CD4-positive, alpha-beta memory T cell (primary cell): ENCODE results near the gene RGS7. TPM values are rescaled to one million over a fixed set of nuclear protein-coding genes. Genes with fewer than 3 reads are reported as not detected.

Source experiments
- CTCF ChIA-PET: fragments of 350-600 bp; sonication (Branson Sonifier 250); formaldehyde crosslinking; loops from one replicate; lab custom pipeline; 2021; ENCODE audit warnings: inconsistent platforms; ENCODE audit not compliant: partially characterized antibody; lab: Charles Lee
- POLR2A ChIA-PET: fragments of 350-600 bp; sonication (Branson Sonifier 250); formaldehyde crosslinking; loops from one replicate; lab custom pipeline; 2021; ENCODE audit not compliant: partially characterized antibody; lab: Charles Lee
- DNase-seq, 5 donors: peaks; one replicate each; pipeline versions ENCODE4 v3.0.0 to v3.0.0-alpha.2; 2020 to 2022; ENCODE audit warnings: mixed read lengths in 1 of 5
- H3K27ac ChIP-seq: one replicate; pipeline ENCODE4 v1.7.0; 2013; ENCODE audit warnings: low read depth, low read length
- H3K27me3 ChIP-seq: 2 replicates; pipeline ENCODE4 v1.7.0; 2013; ENCODE audit warnings: mild to moderate bottlenecking, low read length, moderate library complexity; ENCODE audit not compliant: insufficient read depth
- H3K36me3 ChIP-seq: 2 replicates; pipeline ENCODE4 v1.7.0; 2013; ENCODE audit warnings: mild to moderate bottlenecking, low read length, moderate library complexity; ENCODE audit not compliant: insufficient read depth
- H3K4me1 ChIP-seq: 2 replicates; pipeline ENCODE4 v1.7.0; 2013; ENCODE audit warnings: mild to moderate bottlenecking, low read length, moderate library complexity; ENCODE audit not compliant: insufficient read depth
- H3K4me3 ChIP-seq, 2 donors: one replicate each; pipeline ENCODE4 v1.7.0; 2013; ENCODE audit warnings: low read length in 2 of 2, mild to moderate bottlenecking in 1 of 2
- H3K9me3 ChIP-seq, 2 donors: one replicate each; pipeline ENCODE4 v1.7.0; 2013; ENCODE audit warnings: low read length in 2 of 2, control low read depth in 1 of 2; ENCODE audit not compliant: control insufficient read depth in 1 of 2
- H3K27ac Mint-ChIP-seq, 7 donors: one replicate each; pipeline ENCODE4 v1.8.0; 2020 to 2021; ENCODE audit warnings: mixed read lengths in 7 of 7, mild to moderate bottlenecking in 6 of 7, inconsistent platforms in 3 of 7, moderate library complexity in 3 of 7
- H3K27me3 Mint-ChIP-seq, 2 donors: one replicate each; pipeline ENCODE4 v1.8.0; 2020 to 2021; ENCODE audit warnings: mixed read lengths in 2 of 2
- H3K36me3 Mint-ChIP-seq, 2 donors: one replicate each; pipeline ENCODE4 v1.8.0; 2020 to 2021; ENCODE audit warnings: mixed read lengths in 2 of 2, inconsistent platforms in 1 of 2, mild to moderate bottlenecking in 1 of 2
- H3K4me1 Mint-ChIP-seq, 4 donors: one replicate each; pipeline ENCODE4 v1.8.0; 2020 to 2021; ENCODE audit warnings: mixed read lengths in 4 of 4, mild to moderate bottlenecking in 1 of 4
- H3K4me3 Mint-ChIP-seq, 8 donors: one replicate each; pipeline ENCODE4 v1.8.0; 2020 to 2021; ENCODE audit warnings: mixed read lengths in 8 of 8, mild to moderate bottlenecking in 7 of 8, moderate library complexity in 6 of 8, inconsistent platforms in 3 of 8
- H3K9me3 Mint-ChIP-seq, 8 donors: one replicate each; pipeline ENCODE4 v1.8.0; 2020 to 2021; ENCODE audit warnings: mixed read lengths in 8 of 8, mild to moderate bottlenecking in 5 of 8, inconsistent platforms in 3 of 8, moderate library complexity in 1 of 8
- intact Hi-C: fragments of 100-400 bp; cut with micrococcal nuclease; formaldehyde crosslinking; loops from one replicate; pipeline ENCODE4 v1.15.1; 2023
- polyA plus RNA-seq, 2 donors: library from polyadenylated mRNA; unstranded; fragments of 300-500 nt; fragmentation: Illumina TruSeq; gene quantifications; one replicate each; pipeline ENCODE4 v1.2.3, GENCODE V29; 2021
- total RNA-seq, 2 experiments: library from RNA; stranded (reverse); gene quantifications; one replicate each; pipeline ENCODE4 v1.2.3, GENCODE V29; 2021

RGS7 gene
- total and polyA plus RNA-seq, 4 experiments from 2014 or later = not detected

GRCh38 chr1:241250465-241250864 is 106.5 kb downstream of the RGS7 start:
- Histone ChIP-seq H3K36me3 (no peaks in the 10 kb centered on the region), H3K4me3 (no peak overlapping the region), H3K27me3 (no peaks in the 10 kb centered on the region), H3K4me1 (no peaks in the 10 kb centered on the region), H3K9me3 (no peaks in the 10 kb centered on the region), H3K27ac (no peak overlapping the region)
- ChIA-PET POLR2A (no interaction called here), CTCF (no interaction called here)
- Mint-ChIP-seq H3K27me3 (no peaks in the 10 kb centered on the region), H3K4me1 (no peaks in the 10 kb centered on the region), H3K36me3 (no peaks in the 10 kb centered on the region), H3K27ac (no peak overlapping the region), H3K4me3 (no peak overlapping the region), H3K9me3 (peaks cover 3 to 35% (median 10%) of the 10 kb centered on the region in 8 donors)
- intact Hi-C loops = no loop called here
- no peak for DNase-seq

- Histone ChIP-seq H3K27me3 (no peaks in the 10 kb centered on the region), H3K9me3 (no peaks in the 10 kb centered on the region), H3K27ac (no peak overlapping the region), H3K4me3 (no peak overlapping the region), H3K4me1 (no peaks in the 10 kb centered on the region), H3K36me3 (no peaks in the 10 kb centered on the region)
- intact Hi-C loops = no loop called here
- H3K4me3 Mint-ChIP-seq = no peak overlapping the region
- H3K27ac Mint-ChIP-seq = no peak overlapping the region
- no peak for DNase-seq
- H3K4me1 Mint-ChIP-seq = no peaks in the 10 kb centered on the region
- ChIA-PET CTCF (no interaction called here), POLR2A (no interaction called here)
- H3K36me3 Mint-ChIP-seq = no peaks in the 10 kb centered on the region
- H3K27me3 Mint-ChIP-seq = no peaks in the 10 kb centered on the region
- H3K9me3 Mint-ChIP-seq = peaks cover 0 to 19% (median 4%) of the 10 kb centered on the region in 8 donors
Measured at GRCh38 chr1:241240069-241240468, 116.9 kb downstream of the RGS7 start.

- ChIA-PET CTCF (no interaction called here), POLR2A (no interaction called here)
- no peak overlapping the region for H3K4me3 Mint-ChIP-seq
- intact Hi-C loops = no loop called here
- Histone ChIP-seq H3K36me3 (no peaks in the 10 kb centered on the region), H3K4me1 (no peaks in the 10 kb centered on the region), H3K27ac (no peak overlapping the region), H3K4me3 (no peak overlapping the region), H3K9me3 (no peaks in the 10 kb centered on the region), H3K27me3 (no peaks in the 10 kb centered on the region)
- no peaks in the 10 kb centered on the region for H3K4me1 Mint-ChIP-seq
- no peak overlapping the region for H3K27ac Mint-ChIP-seq
- no peaks in the 10 kb centered on the region for H3K36me3 Mint-ChIP-seq
- H3K9me3 Mint-ChIP-seq = peaks cover 0 to 9% (median 5%) of the 10 kb centered on the region in 8 donors
- DNase-seq = no peak
- H3K27me3 Mint-ChIP-seq = no peaks in the 10 kb centered on the region
Measured at GRCh38 chr1:241237873-241238272, 119.1 kb downstream of the RGS7 start.

- no peak overlapping the region for H3K27ac ChIP-seq
- H3K27me3 ChIP-seq = no peaks in the 10 kb centered on the region
- H3K4me3 ChIP-seq = no peak overlapping the region
- no peaks in the 10 kb centered on the region for H3K27me3 Mint-ChIP-seq
- CTCF ChIA-PET = no interaction called here
- H3K36me3 Mint-ChIP-seq = no peaks in the 10 kb centered on the region
- H3K4me3 Mint-ChIP-seq = no peak overlapping the region
- no peak for DNase-seq
- H3K36me3 ChIP-seq = no peaks in the 10 kb centered on the region
- peaks cover 0 to 9% (median 5%) of the 10 kb centered on the region in 8 donors for H3K9me3 Mint-ChIP-seq
- intact Hi-C loops = no loop called here
- POLR2A ChIA-PET = no interaction called here
- H3K4me1 ChIP-seq = no peaks in the 10 kb centered on the region
- no peak overlapping the region for H3K27ac Mint-ChIP-seq
- no peaks in the 10 kb centered on the region for H3K9me3 ChIP-seq
- no peaks in the 10 kb centered on the region for H3K4me1 Mint-ChIP-seq
Measured at GRCh38 chr1:241235256-241235897, 121.6 kb downstream of the RGS7 start.

GRCh38 chr1:241229711-241230110 is 127.3 kb downstream of the RGS7 start:
- intact Hi-C loops = no loop called here
- peaks cover 0 to 9% (median 4%) of the 10 kb centered on the region in 8 donors for H3K9me3 Mint-ChIP-seq
- Histone ChIP-seq H3K36me3 (no peaks in the 10 kb centered on the region), H3K4me3 (no peak overlapping the region), H3K27ac (no peak overlapping the region), H3K27me3 (no peaks in the 10 kb centered on the region), H3K4me1 (no peaks in the 10 kb centered on the region), H3K9me3 (no peaks in the 10 kb centered on the region)
- H3K4me1 Mint-ChIP-seq = no peaks in the 10 kb centered on the region
- POLR2A ChIA-PET = no interaction called here
- peak overlapping the region in 1 of 7 donors; percentile 2 for H3K27ac Mint-ChIP-seq
- CTCF ChIA-PET = no interaction called here
- no peaks in the 10 kb centered on the region for H3K36me3 Mint-ChIP-seq
- no peak for DNase-seq
- H3K27me3 Mint-ChIP-seq = no peaks in the 10 kb centered on the region
- no peak overlapping the region for H3K4me3 Mint-ChIP-seq

GRCh38 chr1:241229216-241229615 is 127.8 kb downstream of the RGS7 start:
- Mint-ChIP-seq H3K4me3 (no peak overlapping the region), H3K27me3 (no peaks in the 10 kb centered on the region), H3K36me3 (no peaks in the 10 kb centered on the region), H3K9me3 (peaks cover 0 to 9% (median 4%) of the 10 kb centered on the region in 8 donors), H3K4me1 (no peaks in the 10 kb centered on the region), H3K27ac (peak overlapping the region in 1 of 7 donors; percentile 2)
- DNase-seq = no peak
- Histone ChIP-seq H3K27me3 (no peaks in the 10 kb centered on the region), H3K36me3 (no peaks in the 10 kb centered on the region), H3K27ac (no peak overlapping the region), H3K4me3 (no peak overlapping the region), H3K9me3 (no peaks in the 10 kb centered on the region), H3K4me1 (no peaks in the 10 kb centered on the region)
- intact Hi-C loops = no loop called here
- POLR2A ChIA-PET = no interaction called here
- CTCF ChIA-PET = no interaction called here

GRCh38 chr1:241228339-241228738 is 128.7 kb downstream of the RGS7 start:
- CTCF ChIA-PET = interaction anchor here (0.7 kb wide), 1 partner anchor 98 kb away, joined by 3 read pairs; no protein-coding TSS in a partner anchor

More at GRCh38 chr1:241228339-241228738, 128.7 kb downstream of the RGS7 start:
- H3K36me3 ChIP-seq = no peaks in the 10 kb centered on the region
- no peaks in the 10 kb centered on the region for H3K4me1 ChIP-seq
- Mint-ChIP-seq H3K27me3 (no peaks in the 10 kb centered on the region), H3K36me3 (no peaks in the 10 kb centered on the region), H3K27ac (no peak overlapping the region), H3K4me1 (no peaks in the 10 kb centered on the region), H3K9me3 (peaks cover under 1 to 11% (median 4%) of the 10 kb centered on the region in 8 donors), H3K4me3 (no peak overlapping the region)
- H3K4me3 ChIP-seq = no peak overlapping the region
- no peak for DNase-seq
- H3K27me3 ChIP-seq = no peaks in the 10 kb centered on the region
- POLR2A ChIA-PET = no interaction called here
- H3K9me3 ChIP-seq = no peaks in the 10 kb centered on the region
- no peak overlapping the region for H3K27ac ChIP-seq
- intact Hi-C loops = no loop called here
